ENCODE results near the gene MYBPC2. TPM values are rescaled to one million over a fixed set of nuclear protein-coding genes. Genes with fewer than 3 reads are reported as not detected.

MYBPC2 gene
- total RNA-seq, 4 donors from 2014 or later, result 0.13 TPM; not detected in 3

DNA sequence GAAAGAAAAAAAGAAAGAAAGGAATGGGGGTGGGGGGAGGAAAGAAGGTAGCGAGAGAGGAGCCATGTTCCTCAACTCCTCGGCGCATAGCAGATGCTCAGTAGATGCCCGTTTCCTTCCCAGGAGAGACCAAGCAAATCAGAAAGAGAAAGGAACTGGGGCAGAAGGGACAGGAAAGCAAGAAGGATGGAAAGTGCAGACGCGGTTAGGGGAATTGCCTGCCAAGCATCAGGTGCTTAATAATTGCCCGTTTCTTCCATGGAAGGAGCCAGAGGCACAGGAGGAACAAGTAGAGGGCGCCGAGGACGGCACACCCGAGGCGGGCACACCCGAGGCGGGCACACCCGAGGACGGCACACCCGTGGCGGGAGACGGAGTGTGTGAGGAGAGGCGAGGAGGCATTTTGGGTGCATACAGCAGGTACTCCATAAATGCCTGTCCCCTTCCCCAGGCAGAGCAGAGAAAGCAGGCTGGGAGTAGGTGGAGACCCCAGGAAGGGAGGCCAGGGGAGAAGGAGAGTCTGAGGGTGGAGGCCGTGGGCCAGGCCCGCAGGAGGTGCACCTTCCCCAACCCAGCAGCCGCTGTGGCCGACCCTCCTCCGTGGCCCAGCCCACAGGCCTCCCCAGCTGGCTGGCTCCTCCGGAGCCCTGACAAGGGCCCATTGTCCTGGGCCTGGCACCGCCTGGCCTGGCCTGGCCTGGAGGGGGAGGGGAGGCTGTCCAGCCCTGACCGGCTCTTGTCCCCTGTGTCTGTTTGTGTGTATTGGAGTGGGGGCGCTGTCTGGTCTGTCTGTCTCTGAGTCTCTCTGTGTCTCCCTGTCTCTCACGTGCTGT lies 63.7 kb downstream of the MYBPC2 start:
- peak; percentile 89 to 90 for DNase-seq
- intact Hi-C loops (cut with DNase I), result no loop called here
- 68 to 73% methylated on average over 24 to 27 of the region's 30 CpGs for WGBS, 2 donors
- H3K27me3 ChIP-seq, result no peaks in the 10 kb centered on the region
- TF ChIP-seq, protein P1, sequence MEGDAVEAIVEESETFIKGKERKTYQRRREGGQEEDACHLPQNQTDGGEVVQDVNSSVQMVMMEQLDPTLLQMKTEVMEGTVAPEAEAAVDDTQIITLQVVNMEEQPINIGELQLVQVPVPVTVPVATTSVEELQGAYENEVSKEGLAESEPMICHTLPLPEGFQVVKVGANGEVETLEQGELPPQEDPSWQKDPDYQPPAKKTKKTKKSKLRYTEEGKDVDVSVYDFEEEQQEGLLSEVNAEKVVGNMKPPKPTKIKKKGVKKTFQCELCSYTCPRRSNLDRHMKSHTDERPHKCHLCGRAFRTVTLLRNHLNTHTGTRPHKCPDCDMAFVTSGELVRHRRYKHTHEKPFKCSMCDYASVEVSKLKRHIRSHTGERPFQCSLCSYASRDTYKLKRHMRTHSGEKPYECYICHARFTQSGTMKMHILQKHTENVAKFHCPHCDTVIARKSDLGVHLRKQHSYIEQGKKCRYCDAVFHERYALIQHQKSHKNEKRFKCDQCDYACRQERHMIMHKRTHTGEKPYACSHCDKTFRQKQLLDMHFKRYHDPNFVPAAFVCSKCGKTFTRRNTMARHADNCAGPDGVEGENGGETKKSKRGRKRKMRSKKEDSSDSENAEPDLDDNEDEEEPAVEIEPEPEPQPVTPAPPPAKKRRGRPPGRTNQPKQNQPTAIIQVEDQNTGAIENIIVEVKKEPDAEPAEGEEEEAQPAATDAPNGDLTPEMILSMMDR (IDR thresholded peaks at IDR 0.05), result peak in 1 of 6 experiments; percentile 10
- peak in 1 of 2 donors; percentile 57 for TF ChIP-seq POLR2A (IDR thresholded peaks at IDR 0.05)
- peaks cover 17 to 22% of the 10 kb centered on the region in 2 donors for H3K4me1 ChIP-seq
- H3K27ac ChIP-seq, result peak overlapping the region; percentile 50 to 74 (median 71)
- H3K36me3 ChIP-seq, result no peaks in the 10 kb centered on the region
- no peaks in the 10 kb centered on the region for H3K9me3 ChIP-seq
- H3K4me3 ChIP-seq (replicated peaks in 1 of 3), result no peak overlapping the region

GRCh38 chr19:50497022-50497405 lies 64.3 kb downstream of the MYBPC2 start:
- TF ChIP-seq, protein P1 (IDR thresholded peaks at IDR 0.05), result no peak
- no peak for TF ChIP-seq POLR2A (IDR thresholded peaks at IDR 0.05)
- intact Hi-C loops (cut with DNase I), result no loop called here
- 64 to 73% methylated on average over 8 of the region's 8 CpGs for WGBS, 2 donors
- Histone ChIP-seq H3K36me3 (no peaks in the 10 kb centered on the region), H3K4me3 (replicated peaks in 1 of 3) (peak overlapping the region in 1 of 3 donors; percentile 6), H3K27me3 (no peaks in the 10 kb centered on the region), H3K9me3 (no peaks in the 10 kb centered on the region), H3K27ac (peak overlapping the region; percentile 50 to 74 (median 71)), H3K4me1 (peaks cover 21 to 26% of the 10 kb centered on the region in 2 donors)
- DNase-seq, result no peak

DNA sequence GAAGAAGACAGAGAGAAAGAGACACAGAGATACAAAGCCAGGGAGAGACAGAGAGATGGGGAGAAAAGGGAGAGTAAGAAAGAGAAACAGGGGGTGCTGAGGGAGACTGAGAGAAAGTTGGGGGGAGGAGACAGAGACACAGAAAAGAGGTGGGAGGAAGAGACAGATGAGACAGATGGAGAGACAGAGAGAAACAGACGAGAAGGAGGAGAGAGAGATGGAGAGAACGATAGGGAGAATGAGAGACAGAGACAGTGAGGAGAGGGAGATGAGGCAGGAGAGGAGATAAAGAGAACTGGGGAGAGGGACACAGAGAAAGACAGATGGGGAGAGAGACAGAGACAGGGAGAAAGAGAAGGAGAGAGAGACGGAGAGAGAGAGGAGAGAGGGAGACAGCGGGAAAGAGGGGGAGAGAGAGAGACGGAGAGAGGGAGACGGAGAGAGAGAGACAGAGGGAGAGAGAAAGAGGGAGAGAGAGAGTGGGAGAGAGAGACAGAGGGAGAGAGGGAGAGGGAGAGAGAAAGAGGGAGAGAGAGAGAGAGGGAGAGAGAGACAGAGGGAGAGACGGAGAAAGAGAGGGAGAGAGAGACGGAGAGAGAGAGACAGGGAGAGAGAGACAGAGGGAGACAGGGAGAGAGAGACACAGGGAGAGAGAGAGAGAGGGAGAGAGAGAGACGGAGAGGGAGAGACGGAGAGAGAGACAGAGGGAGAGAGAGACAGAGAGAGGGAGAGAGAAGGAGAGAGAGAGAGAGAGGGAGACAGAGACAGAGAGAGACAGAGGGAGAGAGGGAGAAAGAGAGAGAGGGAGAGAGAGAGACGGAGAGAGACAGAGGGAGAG lies 65.7 kb downstream of the MYBPC2 start:
- Histone ChIP-seq H3K36me3 (no peaks in the 10 kb centered on the region), H3K27ac (no peak overlapping the region), H3K9me3 (no peaks in the 10 kb centered on the region), H3K27me3 (no peaks in the 10 kb centered on the region), H3K4me3 (replicated peaks in 1 of 3) (peak overlapping the region in 1 of 3 donors; percentile 11), H3K4me1 (peaks cover 29 to 30% of the 10 kb centered on the region in 2 donors)
- WGBS, 2 donors, result 82 to 83% methylated on average over 11 of the region's 11 CpGs
- TF ChIP-seq POLR2A (IDR thresholded peaks at IDR 0.05), result no peak
- TF ChIP-seq, protein P1 (IDR thresholded peaks at IDR 0.05), result peak in 3 of 6 experiments; percentile 14 to 54 (median 21)
- intact Hi-C loops (cut with DNase I), result no loop called here
- DNase-seq, result no peak

DNA sequence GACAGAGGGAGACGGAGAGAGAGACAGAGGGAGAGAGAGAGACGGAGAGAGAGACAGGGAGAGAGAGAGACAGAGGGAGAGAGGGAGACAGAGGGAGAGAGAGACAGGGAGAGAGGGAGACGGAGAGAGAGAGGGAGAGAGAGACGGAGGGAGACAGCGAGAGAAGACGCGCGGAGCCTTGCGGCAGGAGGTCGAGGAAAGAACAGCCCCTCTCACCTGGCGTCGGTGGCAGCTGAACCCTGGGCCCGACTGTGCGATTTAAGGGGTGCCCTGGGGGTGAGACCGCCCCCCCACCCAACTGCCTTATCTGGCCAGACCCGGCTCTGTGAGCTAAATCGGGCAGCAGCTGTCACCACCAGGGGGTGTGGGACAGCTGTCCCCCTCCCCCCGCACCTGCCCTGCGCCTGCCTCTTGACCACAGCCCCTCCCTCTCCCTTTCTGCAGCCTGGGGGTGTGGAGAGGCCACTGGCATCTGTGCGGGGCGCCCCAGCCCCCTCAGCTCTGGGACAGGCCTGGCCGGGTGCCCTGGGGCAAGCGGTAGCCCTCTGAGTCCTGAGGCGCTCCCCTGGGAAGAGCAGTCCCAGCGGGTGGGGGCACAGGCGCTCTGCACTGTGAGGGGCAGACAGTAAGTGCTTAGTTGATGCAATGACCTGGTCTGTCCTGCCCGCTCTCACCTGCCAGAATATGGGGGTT lies 67.5 kb downstream of the MYBPC2 start:
- intact Hi-C loops (cut with DNase I), result no loop called here
- no peaks in the 10 kb centered on the region for H3K9me3 ChIP-seq
- peak in 1 of 2 donors; percentile 51 for TF ChIP-seq POLR2A (IDR thresholded peaks at IDR 0.05)
- TF ChIP-seq, protein P1 (IDR thresholded peaks at IDR 0.05), result peak in 4 of 6 experiments; percentile 24 to 45 (median 38)
- H3K4me1 ChIP-seq, result peaks cover 29 to 30% of the 10 kb centered on the region in 2 donors
- WGBS, 2 donors, result 22 to 27% methylated on average over 17 of the region's 27 CpGs
- H3K27ac ChIP-seq, result peak overlapping the region; percentile 88 to 97 (median 91)
- no peaks in the 10 kb centered on the region for H3K36me3 ChIP-seq
- no peaks in the 10 kb centered on the region for H3K27me3 ChIP-seq
- DNase-seq, result no peak
- H3K4me3 ChIP-seq (replicated peaks in 1 of 3), result peak overlapping the region in 1 of 3 donors; percentile 30

Data from thyroid gland (tissue), 4 donors.